K562 (cell line): ENCODE data around the gene PRXL2B. TPM values are rescaled to one million over a fixed set of nuclear protein-coding genes. Genes with fewer than 3 reads are reported as not detected.
A peak's percentile ranks its signal among the peaks of the same experiment; 100 is the strongest.

Source experiments
- BCOR ChIP-seq: fragments of 450-650 bp; IDR thresholded peaks from 2 replicates; pipeline ENCODE4 v1.6.1; 2016
- DIDO1 ChIP-seq: fragments of 450-650 bp; IDR thresholded peaks from 2 replicates; pipeline ENCODE4 v1.6.1; 2016; ENCODE audit warnings: low read depth, missing biosample characterization, missing genetic modification characterization
- HMG20B ChIP-seq: fragments of 250-450 bp; sonication (Bioruptor Pico); IDR thresholded peaks from 2 replicates; pipeline ENCODE4 v1.5.0; 2021; ENCODE audit warnings: mild to moderate bottlenecking
- HNRNPLL ChIP-seq: fragments of 200-400 bp; formaldehyde crosslinking; IDR thresholded peaks from 2 replicates; pipeline ENCODE4 v1.6.1; 2017; ENCODE audit warnings: low read length, low read depth, mild to moderate bottlenecking; ENCODE audit not compliant: poor library complexity, severe bottlenecking
- KDM1A ChIP-seq, 2 experiments: fragments of 450-650 bp; IDR thresholded peaks; 2 replicates each; pipeline ENCODE4 v1.6.1; 2016; ENCODE audit warnings: mild to moderate bottlenecking in 2 of 2
- SP1 ChIP-seq: sonication (generic); formaldehyde crosslinking; IDR thresholded peaks from 2 replicates; pipeline ENCODE4 v1.8.1; 2022; ENCODE audit warnings: mild to moderate bottlenecking, missing genetic modification reagents
- SRSF9 ChIP-seq: fragments of 200-400 bp; formaldehyde crosslinking; IDR thresholded peaks from 2 replicates; pipeline ENCODE4 v1.6.1; 2017; ENCODE audit warnings: low read depth, low read length, borderline replicate concordance
- TAL1 ChIP-seq: fragments of 450-650 bp; IDR thresholded peaks from 2 replicates; pipeline ENCODE4 v1.6.1; 2016; ENCODE audit warnings: mild to moderate bottlenecking
- ZFP1 ChIP-seq: fragments of 450-650 bp; formaldehyde crosslinking; IDR thresholded peaks from 2 replicates; pipeline ENCODE4 v1.4.0; 2020; ENCODE audit warnings: mild to moderate bottlenecking, mixed read lengths
- ZNF239 ChIP-seq: fragments of 250-450 bp; sonication (Bioruptor Pico); IDR thresholded peaks from 2 replicates; pipeline ENCODE4 v1.4.0; 2020; ENCODE audit warnings: mild to moderate bottlenecking
- ZNF280A ChIP-seq: fragments of 450-650 bp; IDR thresholded peaks from 2 replicates; pipeline ENCODE4 v1.6.1; 2018; ENCODE audit warnings: mild to moderate bottlenecking, low read depth; ENCODE audit not compliant: partially characterized antibody
- ZNF41 ChIP-seq: fragments of 250-450 bp; sonication (Bioruptor Pico); conservative IDR thresholded peaks from 2 replicates; pipeline ENCODE4 v1.4.0; 2020; ENCODE audit warnings: mild to moderate bottlenecking
- ZNF511 ChIP-seq: sonication (generic); formaldehyde crosslinking; IDR thresholded peaks from 2 replicates; pipeline ENCODE4 v1.8.0; 2022; ENCODE audit warnings: mild to moderate bottlenecking, missing genetic modification reagents
- ZNF592 ChIP-seq: fragments of 450-650 bp; IDR thresholded peaks from 2 replicates; pipeline ENCODE4 v1.6.1; 2017; ENCODE audit warnings: antibody characterized with exemption, mild to moderate bottlenecking
- polyA plus RNA-seq, 8 experiments: library from polyadenylated mRNA; depleted of rRNA in 4 of 8; stranded (reverse) in 5 of 8; unstranded in 3 of 8; fragments of >200 nt; fragmentation: Nextera tagmentation in 2 of 8; fragmentation: Illumina TruSeq in 1 of 8; extraction: Ambion mirVana in 2 of 8; extraction: Trizol in 1 of 8; gene quantifications; 2 replicates each; pipeline versions ENCODE4 v1.2.1 to v1.2.3, GENCODE V29; 2011 to 2014; ENCODE audit warnings: inconsistent platforms in 1 of 8, missing spikeins in 1 of 8
- total RNA-seq, 7 experiments: library from RNA; depleted of rRNA in 6 of 7; stranded (reverse); fragments of >200 nt in 6 of 7; fragmentation: Illumina TruSeq in 2 of 7; extraction: Trizol in 2 of 7; gene quantifications; 2 replicates each; pipeline versions ENCODE4 v1.2.1 to v1.2.3, GENCODE V29; 2011 to 2021; ENCODE audit warnings: low replicate concordance in 1 of 7
- TF ChIP-seq, protein P1 (sequence below): fragments of 250-450 bp; sonication (Bioruptor Pico); IDR thresholded peaks from 2 replicates; pipeline ENCODE4 v1.5.1; 2021; ENCODE audit warnings: mild to moderate bottlenecking
- TF ChIP-seq, protein P2 (sequence below): fragments of 450-650 bp; formaldehyde crosslinking; IDR thresholded peaks from 2 replicates; pipeline ENCODE4 v1.4.0; 2020; ENCODE audit warnings: mild to moderate bottlenecking, moderate library complexity
- TF ChIP-seq, protein P3 (sequence below): fragments of 450-650 bp; formaldehyde crosslinking; IDR thresholded peaks from 2 replicates; pipeline ENCODE4 v1.4.0; 2022; ENCODE audit warnings: mild to moderate bottlenecking, moderate library complexity

The PRXL2B gene
- total and polyA plus RNA-seq, 9 of the 15 experiments (the other 6 are each of a cell fraction or from before 2014, with no cell fraction given), result 0.99 to 25.3 (median 11.8) TPM

- 0 out of 2 replicates have a peak, but pooled peaks have one; percentile 47 for TF ChIP-seq HMG20B (CRISPR knock-in tag)
- peak; percentile 86 for TF ChIP-seq DIDO1 (tag)
- TF ChIP-seq KDM1A (IDR thresholded peaks at IDR 0.05), result no peak
- TF ChIP-seq, protein P1, sequence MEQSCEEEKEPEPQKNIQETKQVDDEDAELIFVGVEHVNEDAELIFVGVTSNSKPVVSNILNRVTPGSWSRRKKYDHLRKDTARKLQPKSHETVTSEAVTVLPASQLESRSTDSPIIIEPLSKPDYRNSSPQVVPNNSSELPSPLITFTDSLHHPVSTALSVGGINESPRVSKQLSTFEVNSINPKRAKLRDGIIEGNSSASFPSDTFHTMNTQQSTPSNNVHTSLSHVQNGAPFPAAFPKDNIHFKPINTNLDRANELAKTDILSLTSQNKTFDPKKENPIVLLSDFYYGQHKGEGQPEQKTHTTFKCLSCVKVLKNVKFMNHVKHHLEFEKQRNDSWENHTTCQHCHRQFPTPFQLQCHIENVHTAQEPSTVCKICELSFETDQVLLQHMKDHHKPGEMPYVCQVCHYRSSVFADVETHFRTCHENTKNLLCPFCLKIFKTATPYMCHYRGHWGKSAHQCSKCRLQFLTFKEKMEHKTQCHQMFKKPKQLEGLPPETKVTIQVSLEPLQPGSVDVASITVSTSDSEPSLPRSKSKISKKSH, result no peak
- peak; percentile 68; the same call in 1 of the 2 replicates for TF ChIP-seq BCOR
- TF ChIP-seq, protein P2, sequence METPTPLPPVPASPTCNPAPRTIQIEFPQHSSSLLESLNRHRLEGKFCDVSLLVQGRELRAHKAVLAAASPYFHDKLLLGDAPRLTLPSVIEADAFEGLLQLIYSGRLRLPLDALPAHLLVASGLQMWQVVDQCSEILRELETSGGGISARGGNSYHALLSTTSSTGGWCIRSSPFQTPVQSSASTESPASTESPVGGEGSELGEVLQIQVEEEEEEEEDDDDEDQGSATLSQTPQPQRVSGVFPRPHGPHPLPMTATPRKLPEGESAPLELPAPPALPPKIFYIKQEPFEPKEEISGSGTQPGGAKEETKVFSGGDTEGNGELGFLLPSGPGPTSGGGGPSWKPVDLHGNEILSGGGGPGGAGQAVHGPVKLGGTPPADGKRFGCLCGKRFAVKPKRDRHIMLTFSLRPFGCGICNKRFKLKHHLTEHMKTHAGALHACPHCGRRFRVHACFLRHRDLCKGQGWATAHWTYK (CRISPR knock-in tag), result peak; percentile 83
- 0 out of 2 replicates have a peak, but pooled peaks have one; percentile 59 for TF ChIP-seq ZNF592
- peak; percentile 30; the same call in 1 of the 2 replicates for TF ChIP-seq ZNF511 (CRISPR knock-in tag)
- no peak for TF ChIP-seq HNRNPLL
- TF ChIP-seq ZNF280A, result no peak
- no peak for TF ChIP-seq ZNF239 (CRISPR knock-in tag)
- TF ChIP-seq, protein P3, sequence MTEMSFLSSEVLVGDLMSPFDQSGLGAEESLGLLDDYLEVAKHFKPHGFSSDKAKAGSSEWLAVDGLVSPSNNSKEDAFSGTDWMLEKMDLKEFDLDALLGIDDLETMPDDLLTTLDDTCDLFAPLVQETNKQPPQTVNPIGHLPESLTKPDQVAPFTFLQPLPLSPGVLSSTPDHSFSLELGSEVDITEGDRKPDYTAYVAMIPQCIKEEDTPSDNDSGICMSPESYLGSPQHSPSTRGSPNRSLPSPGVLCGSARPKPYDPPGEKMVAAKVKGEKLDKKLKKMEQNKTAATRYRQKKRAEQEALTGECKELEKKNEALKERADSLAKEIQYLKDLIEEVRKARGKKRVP (CRISPR knock-in tag), result peak; percentile 55; the same call in 1 of the 2 replicates
- no peak for TF ChIP-seq SRSF9
- TF ChIP-seq SP1, result no peak
- TF ChIP-seq ZNF41, result 0 out of 2 replicates have a peak, but pooled peaks have one; percentile 3
- peak; percentile 90 for TF ChIP-seq TAL1
- TF ChIP-seq ZFP1, result no peak
Measured at GRCh38 chr1:2585318-2586092, 1.1 kb upstream of the PRXL2B start (continued).
